GM21381 (cell line): ENCODE data around the gene UBE2J2.
A peak's percentile ranks its signal among the peaks of the same experiment; 100 is the strongest.

Experiments used
- ATAC-seq: cut with Tn5 transposase; IDR thresholded peaks from one replicate; pipeline ENCODE4 v1.9.1; 2021; ENCODE audit warnings: mild to moderate bottlenecking, moderate library complexity; ENCODE audit not compliant: unreplicated experiment

The UBE2J2 gene

DNA sequence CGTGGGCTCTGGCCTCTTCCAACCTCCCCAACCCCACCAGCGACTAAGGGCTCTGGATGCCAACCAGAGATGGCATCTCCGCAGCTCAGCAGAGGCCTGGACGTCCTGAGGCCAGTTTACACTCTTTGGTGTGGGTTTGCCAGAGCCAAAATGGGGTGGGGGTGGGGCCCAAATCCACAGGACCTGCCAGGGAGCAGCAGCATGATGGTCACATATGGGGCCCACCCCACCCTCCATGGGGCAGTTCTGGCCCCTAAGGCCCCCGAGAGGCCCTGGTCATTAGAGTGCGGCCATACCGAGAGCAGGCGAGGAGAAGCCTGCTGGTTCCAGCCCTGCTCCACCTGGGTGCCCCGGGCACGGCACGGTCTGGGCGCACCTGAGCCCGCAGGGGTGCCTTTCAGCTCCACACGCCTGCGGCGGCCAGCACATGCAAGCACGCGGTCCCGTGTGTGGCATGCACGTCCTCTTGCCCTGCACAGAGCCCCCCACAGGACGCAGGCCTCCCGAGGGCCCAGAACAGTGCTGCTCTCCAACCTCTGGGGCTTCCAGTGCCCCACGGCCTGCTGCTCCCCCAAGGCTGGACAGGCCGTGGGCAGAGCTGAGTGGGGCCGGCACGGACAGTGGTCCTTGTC lies 31.9 kb downstream of the UBE2J2 start:
- ATAC-seq, result no peak

DNA sequence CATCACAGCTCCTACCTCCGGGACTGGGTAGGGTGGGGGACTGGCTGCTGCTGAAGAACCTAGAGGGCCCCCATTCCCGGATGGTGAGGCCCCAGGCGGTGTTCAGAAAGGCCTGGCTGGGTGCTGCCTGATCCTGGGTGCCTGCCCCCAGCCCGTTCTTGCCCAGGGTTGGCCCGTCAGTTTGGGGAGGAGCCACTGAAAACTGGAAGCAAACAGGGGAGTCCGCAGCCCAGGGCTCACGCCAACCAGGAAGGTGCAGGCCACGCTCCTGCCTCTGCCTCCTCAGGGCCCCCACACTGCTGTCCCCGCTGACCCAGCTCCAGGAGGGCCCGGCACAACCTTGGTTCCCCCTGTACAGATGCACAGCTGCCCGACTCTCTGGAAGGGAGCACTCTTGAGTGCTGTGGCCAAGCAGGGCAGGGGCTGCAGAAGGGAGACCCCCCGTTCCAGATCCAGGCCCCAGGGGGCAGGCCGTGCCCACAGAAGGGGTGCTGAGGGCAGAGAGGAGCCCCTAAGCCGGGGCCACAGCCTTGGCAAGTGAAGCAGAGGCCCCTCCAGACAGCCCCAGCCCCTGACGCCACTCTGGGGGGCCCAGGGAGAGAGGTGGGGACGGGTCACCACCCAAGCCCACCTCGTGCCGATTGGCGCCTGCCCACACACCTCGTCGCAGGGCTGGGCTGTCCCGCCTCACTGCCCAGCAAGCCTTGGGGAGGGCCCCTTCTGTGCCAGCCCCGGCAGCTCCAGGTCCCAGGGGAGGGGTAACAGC lies 32.6 kb downstream of the UBE2J2 start:
- ATAC-seq, result no peak

DNA sequence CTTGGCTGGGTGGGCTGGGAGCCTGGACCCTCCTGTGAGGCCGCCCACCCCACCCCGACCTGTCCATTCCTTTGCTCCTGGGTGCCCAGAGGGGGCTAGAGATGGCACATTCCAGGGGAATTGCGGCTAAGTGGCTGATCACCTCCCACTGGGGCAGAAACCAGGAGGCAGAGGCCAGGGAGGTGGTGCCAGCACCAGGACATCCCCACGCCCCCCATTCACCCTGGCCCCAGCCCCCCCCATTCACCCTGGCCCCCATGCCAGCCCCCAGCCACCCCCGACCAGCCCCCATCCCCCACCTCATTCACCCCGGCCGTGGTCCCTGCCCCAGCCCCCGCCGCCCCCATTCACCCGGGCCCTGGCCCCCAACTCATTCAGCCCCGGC lies 33.3 kb downstream of the UBE2J2 start:
- no peak for ATAC-seq

DNA sequence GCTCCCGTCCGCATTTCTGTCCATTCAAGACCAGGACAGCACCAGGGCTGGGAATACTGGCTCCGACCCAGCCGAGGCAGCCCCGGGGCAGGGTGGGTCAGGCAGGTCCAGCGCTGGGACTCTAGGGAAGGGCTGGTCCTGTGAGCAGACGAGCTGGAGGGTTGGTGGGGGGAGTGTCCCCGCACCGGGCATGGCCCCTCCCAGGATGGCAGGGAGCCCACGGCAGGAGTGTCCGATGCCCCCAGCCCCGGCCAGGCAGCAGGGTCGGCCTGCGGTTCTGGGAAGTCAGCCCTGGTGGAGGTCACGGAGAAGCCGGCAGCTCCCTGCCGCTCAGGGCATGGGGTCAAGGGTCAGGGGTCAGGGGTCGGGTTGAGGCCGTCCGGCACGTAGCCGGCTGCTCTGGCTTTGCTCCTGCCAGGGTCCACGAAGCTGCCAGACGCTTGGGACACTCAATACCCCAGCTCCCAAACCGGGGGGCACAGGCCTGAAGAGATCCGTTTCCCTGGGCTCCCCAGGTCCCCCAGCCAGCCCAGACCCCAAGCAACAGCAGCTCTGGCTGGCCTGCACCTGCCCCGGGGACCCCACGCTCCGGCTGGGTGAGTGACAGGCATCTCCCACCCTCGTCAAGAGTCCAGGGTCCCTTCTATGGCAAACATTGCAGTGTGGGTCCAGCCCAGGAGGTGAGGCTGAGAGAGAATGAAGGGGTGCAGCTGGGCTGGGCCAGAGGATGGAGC lies 33.9 kb downstream of the UBE2J2 start:
- ATAC-seq, result no peak

DNA sequence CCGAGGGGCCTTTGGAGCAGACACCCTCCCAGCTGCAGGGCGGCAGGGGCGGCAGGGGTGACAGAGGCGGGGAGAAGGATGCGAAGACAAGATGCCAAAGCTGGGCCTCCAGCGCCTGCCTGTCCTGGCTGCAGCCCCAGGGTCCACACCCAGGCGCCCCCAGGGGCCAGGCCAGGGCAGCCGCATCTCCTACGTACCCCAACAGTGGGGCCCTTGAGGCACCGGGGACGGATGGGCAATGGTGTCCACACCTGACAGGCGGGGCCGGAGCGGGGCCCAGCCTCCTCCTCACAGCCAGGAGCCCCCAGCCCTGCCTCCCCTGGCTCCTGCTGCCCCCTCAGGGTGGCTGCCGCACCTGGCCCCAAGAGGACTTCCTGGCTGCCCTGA lies 34.4 kb downstream of the UBE2J2 start:
- no peak for ATAC-seq

DNA sequence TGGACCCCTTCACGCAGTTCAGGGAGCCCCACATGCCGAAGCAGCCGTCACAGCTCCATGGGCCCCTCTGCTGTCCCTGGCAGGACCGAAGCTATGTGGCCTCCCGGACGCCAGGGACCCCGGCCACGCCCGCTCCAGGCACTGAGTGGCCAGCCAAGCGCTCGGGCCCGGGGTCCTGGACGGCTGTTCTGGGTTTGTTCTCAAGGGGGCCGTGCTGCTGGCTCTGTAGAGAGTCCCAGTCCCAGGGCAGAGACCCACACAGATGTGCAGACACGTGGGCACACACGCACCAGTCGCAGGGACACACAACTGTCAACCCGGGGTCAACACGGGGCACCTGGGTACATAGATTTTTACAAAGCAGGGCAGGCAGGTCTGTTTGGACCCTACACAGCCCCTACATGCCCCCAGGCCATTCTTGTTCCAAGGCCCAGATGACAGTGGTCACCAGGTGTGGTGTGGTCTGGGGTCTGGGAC lies 34.9 kb downstream of the UBE2J2 start:
- no peak for ATAC-seq

DNA sequence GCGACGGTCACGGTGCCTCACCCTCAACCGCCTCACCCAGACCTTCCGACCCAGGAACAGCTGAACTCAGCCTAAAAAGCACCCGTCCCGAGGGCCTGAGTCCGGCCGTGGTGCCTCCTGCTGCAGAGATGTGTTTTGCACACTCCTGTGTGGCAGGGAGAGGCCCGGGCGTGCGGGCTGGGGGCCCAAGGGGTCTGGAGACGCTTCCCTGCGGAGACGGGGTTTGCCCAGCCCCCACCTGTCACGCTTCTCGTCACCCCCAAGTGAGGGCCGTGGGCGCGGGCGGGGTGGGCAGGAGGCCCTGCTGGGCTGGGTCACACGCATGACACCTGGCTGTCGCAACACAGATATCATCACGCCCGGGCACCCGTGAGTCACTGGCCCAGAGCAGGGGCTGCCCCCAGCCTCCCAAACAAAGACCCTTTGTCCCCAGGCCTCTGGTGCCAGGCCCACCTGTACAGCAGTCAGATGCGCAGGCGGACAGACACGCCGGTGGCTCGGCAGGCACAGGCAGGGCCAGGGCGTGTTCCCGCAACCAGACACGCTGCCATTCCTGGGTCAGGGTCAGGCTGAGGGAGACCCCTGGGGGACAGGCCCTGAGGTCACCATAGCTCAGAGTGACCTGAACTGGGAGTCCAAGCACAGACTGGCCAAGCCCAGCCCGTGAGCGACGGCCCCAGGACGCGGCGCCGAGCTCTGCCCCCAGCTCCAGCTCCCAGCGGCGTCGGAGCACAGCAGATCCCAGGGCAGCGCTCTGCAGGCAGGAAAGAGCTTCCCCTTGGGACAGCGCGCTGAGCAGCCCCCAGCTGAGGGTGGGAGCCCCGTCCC lies 35.6 kb downstream of the UBE2J2 start:
- ATAC-seq, result no peak

DNA sequence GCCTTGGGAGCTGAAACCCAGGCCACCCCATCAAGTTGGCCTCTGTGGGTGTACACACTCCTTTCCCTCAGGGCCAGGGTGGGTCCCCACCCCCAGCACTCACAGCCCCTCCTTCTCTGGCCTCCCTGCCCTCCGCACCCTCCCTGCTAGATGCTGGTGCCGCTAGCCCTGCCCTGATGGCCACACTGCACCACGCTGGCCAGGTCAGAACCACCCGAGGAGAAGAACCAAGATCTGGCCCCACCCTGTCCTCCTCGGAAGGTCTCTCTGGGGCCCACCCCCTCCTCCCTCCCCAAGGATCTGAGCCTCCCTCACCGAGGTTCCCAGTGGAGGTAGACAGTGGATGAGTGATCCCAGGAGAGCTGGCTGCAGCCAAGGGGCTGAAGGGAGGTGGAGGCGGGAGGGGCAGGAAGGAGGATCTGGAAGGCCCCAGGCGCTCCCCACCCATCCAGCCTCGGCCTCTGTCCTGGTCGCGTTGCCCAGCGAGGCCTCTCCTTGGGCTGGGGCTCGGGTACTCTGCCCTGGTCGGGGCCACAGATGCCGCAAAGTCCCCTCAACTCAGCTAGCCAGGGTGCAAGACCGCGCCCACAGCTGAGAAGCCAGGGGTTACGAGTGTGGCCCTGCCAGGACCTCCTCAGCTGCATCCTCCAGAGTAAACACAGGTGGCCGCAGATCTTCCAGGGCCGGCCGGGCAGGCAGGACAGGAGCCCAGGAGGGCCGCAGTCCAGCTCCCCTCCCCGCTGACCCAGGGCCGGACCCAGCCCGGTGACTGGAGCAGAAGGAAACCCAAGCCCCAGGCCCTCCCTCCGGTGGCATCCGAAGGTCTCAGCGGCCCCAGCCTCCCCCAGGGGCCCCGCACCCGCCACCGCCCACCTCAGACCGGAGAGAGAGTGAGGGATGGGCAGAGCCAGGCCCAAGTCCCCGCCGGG lies 36.4 kb downstream of the UBE2J2 start:
- no peak for ATAC-seq

DNA sequence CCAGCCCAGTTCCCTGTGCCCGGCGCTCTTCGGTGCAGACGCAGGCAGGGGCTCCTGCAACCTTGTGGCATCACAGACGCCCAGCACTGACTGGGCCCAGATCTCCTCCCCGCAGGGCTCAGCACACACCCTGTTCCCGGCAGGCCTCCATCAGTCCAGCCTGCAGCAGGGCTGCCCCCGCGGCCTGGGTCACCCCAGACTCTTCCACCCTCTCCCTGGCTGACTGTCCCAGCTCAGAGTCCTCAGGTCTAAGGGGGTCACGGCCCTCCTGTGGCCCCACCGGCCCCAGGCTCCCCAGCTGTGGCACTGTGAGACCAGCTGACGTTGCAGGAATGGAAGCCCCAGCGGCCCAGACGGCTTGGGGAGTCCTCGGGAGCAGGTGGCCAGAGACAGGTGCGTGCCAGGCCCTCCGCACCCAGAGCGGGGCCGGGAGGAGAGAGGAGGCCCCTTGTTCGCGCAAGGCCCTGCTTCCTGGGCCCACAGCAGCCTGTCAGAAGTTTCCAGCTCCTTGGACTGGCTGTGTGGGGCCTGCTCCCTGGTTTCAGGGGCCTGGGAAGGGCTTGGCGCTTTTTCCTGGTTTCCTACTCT lies 37.4 kb downstream of the UBE2J2 start:
- no peak for ATAC-seq

DNA sequence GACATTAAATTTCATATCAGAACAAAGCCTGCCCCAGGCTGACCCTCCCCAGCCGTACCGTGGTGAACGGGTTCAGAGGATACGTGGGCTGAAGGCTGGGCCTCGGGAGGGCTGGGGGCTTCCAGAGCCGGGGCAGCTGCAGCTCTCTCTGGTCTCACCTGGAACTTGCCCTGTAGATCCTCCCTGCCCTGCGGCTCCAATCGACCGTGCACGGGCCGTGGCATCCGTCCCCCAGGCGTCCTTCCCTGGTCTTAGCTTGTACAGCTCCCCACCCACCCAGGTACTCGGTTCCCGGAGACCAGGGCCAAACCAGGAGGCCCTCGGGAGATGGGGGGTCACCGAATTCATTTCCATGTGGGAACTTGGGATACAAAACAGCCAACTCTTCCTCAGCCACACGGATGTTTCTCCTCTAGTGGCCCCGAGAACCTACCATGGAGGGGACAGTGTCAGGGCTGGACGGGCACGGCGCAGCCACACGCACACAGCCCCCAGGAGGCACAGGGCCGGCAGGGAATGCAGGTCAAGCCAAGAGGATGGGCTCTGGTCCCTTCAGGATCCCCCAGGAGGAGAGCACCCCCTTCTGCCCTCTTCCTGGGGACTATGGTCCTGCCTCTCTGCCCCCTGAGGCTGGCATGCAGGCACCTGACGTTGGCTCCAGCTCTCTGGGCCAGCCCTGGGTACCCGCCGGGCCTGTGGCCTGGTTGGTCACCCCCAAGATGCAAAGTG lies 38.5 kb downstream of the UBE2J2 start:
- no peak for ATAC-seq

DNA sequence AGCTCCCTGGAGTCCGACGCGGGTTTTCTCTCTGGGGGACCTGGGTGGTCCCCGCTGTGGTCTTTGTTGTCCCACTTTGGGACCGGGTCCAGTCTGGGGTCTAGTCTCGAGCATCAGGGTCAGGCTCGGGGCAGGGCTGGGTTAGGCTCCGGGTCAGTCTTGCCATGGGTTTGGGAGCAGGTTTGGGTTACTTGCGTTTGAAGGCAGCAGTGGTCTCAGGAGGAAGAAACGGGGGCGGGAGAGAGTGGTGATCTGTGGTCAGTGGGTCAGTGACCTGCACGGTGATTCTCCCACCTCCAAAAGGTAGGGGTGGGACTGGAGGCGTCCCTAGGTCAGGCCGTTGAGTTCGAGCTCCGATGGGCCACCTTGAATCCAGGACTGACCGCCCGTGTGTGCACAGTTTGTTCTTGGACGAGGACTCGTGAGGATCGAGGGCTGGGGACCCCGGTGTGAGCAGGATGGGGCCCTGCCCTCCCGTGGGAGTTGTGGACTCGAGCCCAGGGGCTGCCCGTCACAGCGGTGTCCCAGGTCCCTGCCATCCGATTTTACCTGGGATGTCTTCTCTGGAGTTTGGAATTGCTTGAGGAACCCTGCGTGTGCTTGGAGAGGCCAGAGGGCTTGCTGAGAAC lies 39.4 kb downstream of the UBE2J2 start:
- no peak for ATAC-seq

DNA sequence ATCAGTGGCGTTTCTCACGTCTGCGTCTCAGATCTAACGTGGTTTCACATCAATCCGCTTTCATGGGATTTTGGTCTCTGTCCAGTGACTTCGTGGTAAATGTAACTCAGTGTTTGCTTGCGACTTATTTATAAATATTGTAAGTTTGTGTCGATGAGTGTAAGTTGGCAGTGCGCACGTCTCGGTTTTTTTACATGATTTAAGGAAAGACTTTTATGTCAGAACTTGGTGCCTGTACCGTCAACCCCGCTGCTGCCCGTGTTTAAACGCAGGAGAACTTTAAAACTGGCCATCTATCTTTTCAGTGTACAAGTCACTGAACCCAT lies 40.1 kb downstream of the UBE2J2 start:
- no peak for ATAC-seq

DNA sequence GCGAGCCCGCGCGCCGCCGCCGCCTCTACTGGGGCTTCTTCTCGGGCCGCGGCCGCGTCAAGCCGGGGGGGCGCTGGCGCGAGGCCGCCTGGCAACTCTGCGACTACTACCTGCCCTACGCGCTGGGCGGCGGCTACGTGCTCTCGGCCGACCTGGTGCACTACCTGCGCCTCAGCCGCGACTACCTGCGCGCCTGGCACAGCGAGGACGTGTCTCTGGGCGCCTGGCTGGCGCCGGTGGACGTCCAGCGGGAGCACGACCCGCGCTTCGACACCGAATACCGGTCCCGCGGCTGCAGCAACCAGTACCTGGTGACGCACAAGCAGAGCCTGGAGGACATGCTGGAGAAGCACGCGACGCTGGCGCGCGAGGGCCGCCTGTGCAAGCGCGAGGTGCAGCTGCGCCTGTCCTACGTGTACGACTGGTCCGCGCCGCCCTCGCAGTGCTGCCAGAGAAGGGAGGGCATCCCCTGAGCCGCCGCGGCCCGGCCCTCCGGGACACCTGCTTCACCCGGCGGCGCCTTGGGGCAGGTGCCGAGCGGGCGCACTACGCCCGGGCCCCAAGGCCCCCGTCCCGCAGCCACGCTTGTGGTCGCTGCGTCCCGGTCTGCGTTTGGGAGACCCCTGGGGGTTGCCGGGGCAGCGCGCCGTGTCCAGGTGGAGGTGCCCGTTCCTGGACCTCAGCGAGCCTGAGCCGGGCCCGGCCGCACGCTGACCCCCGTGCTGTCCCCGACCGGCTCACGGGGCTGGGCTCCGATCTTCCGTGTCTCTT lies 40.7 kb downstream of the UBE2J2 start:
- ATAC-seq, result no peak

DNA sequence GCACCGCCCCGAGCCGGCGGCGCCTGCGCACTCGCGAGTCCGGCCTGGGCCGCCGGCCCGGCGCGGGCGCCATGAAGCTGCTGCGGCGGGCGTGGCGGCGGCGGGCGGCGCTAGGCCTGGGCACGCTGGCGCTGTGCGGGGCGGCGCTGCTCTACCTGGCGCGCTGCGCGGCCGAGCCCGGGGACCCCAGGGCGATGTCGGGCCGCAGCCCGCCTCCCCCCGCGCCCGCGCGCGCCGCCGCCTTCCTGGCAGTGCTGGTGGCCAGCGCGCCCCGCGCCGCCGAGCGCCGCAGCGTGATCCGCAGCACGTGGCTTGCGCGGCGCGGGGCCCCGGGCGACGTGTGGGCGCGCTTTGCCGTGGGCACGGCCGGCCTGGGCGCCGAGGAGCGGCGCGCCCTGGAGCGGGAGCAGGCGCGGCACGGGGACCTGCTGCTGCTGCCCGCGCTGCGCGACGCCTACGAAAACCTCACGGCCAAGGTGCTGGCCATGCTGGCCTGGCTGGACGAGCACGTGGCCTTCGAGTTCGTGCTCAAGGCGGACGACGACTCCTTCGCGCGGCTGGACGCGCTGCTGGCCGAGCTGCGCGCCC lies 41.4 kb downstream of the UBE2J2 start, which contains the start of gene B3GALT6:
TSS of gene B3GALT6 (plus strand) at position 30 of the 588 bp plus-strand sequence. CDS start at position 72, 42 bp downstream.
- ATAC-seq, result peak; percentile 2

DNA sequence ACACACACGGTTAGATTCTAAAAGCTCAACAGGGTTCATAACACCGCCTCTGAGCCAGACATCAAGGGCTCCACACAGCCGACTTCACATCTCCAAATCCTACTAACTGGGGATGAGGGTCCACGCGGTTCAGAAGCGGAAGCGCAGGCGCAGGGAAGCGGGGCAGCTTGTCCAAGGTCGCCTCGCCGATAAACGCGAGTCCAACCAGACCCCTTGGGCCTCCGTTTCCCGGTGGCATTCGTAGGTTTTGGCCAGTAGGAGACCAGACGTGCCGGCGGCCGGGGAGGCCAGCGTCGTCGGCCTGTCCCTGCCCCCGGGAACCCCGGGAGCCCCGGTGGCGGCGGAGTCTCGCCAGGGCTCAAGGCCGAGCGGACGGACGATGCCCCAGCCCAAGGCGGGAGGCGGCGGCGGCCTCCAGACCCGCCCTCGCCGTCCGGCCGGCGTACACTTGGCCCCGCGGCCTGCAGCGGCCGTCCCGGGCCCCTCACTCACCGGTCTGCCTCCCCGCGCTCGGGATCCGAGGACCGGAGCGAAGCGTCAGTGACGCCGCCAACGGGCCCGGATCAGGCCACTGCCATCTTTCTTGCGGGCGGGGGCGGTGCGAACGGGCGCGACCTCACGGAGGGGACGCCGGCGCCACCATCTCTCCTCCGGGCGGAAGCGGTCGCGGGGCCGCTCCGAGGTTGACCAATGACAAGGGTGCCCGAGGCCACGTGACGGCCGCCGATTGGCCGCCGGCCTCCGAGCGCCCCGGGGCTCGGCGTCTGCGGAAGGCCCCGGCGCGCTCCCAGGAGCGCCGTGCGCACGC lies 42.0 kb downstream of the UBE2J2 start, which contains the start of gene SDF4:
TSS of gene SDF4 (minus strand) at position 602 of the 808 bp plus-strand sequence. CDS start 3,229 bp downstream, outside the sequence.
- ATAC-seq, result peak; percentile 89

DNA sequence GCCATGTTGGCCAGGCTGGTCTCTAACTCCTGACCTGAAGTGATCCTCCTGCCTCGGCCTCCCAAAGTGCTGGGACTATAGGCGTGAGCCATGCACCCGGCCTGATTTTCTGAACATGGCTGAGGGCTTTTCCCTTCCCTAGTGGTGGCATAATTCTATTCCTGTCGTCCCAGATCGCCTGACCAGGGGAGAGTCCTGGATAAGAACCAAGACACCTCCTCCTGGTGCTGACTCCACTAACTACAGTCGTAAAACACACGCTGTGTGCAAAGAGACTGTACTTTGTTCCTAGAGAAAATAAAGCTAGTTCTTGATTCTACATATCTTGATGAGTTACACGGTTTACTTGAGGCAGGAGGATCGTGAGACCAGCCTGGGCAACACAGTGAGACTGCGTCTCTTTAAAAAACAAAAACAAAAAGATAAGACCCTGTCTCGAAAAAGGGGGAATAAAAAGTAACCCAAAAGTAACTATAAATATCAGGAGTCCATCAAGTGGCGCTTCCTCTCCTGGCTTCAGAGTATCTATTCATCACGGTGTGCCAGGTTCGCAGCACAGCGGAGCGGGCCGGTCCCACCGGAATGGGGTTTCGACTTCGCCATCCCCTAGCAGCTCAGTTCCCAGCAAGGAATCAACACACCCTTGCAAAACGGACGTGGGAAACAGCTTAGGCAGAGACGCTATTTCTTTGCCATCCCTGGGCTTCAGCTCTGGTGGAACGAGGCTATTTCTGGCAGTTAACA lies 42.8 kb downstream of the UBE2J2 start:
- ATAC-seq, result no peak
